PFSK-1 (cell line): ENCODE data around the gene MTUS2.

Source experiments
- REST ChIP-seq, 2 experiments: IDR thresholded peaks; 2 replicates each; pipeline versions ENCODE4 v1.6.1 to v1.8.0; 2011 to 2012; ENCODE audit warnings: low read depth in 2 of 2, low read length in 2 of 2, control low read depth in 1 of 2, inconsistent platforms in 1 of 2, mild to moderate bottlenecking in 1 of 2, moderate library complexity in 1 of 2; ENCODE audit not compliant: insufficient read depth in 1 of 2
- SIN3A ChIP-seq: IDR thresholded peaks from 2 replicates; pipeline ENCODE4 v1.6.1; 2012; ENCODE audit warnings: mild to moderate bottlenecking, low read length, moderate library complexity, borderline replicate concordance; ENCODE audit not compliant: insufficient read depth
- TAF1 ChIP-seq: IDR thresholded peaks from 2 replicates; pipeline ENCODE4 v1.6.1; 2012; ENCODE audit warnings: low read length, control low read depth, borderline replicate concordance; ENCODE audit not compliant: insufficient read depth

GRCh38 chr13:29427937-29428309 is 607.8 kb downstream of the MTUS2 start:
- TF ChIP-seq TAF1: no peak
- no peak for TF ChIP-seq REST (IDR thresholded peaks at IDR 0.05; ENCODE audit: insufficient read depth in 1 of 2, low read depth in 2 of 2, low read length in 2 of 2)
- no peak for TF ChIP-seq SIN3A
